HL-60 (cell line): ENCODE measurements around the gene ZFP3.
"Not testable (repeated sequence)": the region's sequence is repeated elsewhere in the genome, so short reads cannot be mapped to it uniquely, and the experiment has no call there.

ENCODE experiments used
- POLR2AphosphoS5 ChIP-seq: IDR thresholded peaks from 2 replicates; pipeline ENCODE4 v1.6.1; 2012; ENCODE audit warnings: low read depth
- TF ChIP-seq, protein P1 (sequence below): IDR thresholded peaks from one replicate; pipeline ENCODE4 v1.5.1; 2011; ENCODE audit warnings: low read length, control low read depth, inconsistent platforms; ENCODE audit not compliant: insufficient read depth

- TF ChIP-seq, protein P1, sequence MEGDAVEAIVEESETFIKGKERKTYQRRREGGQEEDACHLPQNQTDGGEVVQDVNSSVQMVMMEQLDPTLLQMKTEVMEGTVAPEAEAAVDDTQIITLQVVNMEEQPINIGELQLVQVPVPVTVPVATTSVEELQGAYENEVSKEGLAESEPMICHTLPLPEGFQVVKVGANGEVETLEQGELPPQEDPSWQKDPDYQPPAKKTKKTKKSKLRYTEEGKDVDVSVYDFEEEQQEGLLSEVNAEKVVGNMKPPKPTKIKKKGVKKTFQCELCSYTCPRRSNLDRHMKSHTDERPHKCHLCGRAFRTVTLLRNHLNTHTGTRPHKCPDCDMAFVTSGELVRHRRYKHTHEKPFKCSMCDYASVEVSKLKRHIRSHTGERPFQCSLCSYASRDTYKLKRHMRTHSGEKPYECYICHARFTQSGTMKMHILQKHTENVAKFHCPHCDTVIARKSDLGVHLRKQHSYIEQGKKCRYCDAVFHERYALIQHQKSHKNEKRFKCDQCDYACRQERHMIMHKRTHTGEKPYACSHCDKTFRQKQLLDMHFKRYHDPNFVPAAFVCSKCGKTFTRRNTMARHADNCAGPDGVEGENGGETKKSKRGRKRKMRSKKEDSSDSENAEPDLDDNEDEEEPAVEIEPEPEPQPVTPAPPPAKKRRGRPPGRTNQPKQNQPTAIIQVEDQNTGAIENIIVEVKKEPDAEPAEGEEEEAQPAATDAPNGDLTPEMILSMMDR = not testable (repeated sequence)
- TF ChIP-seq POLR2AphosphoS5 = not testable (repeated sequence)
Observed at GRCh38 chr17:5132503-5133225, 54.4 kb downstream of the ZFP3 start.
